ENCODE data around the gene KRT5.

GRCh38 chr12:52561880-52562449 is 41.8 kb upstream of the KRT5 start:
- TF ChIP-seq CTCF (conservative IDR thresholded peaks at IDR 0.05) (peak; percentile 56), EZH2 (IDR thresholded peaks at IDR 0.05; ENCODE audit: low read depth) (no peak)

Data from PC-9 (cell line).